ENCODE measurements around the gene VASP. TPM values are rescaled to one million over a fixed set of nuclear protein-coding genes. Genes with fewer than 3 reads are reported as not detected.
A peak's percentile ranks its signal among the peaks of the same experiment; 100 is the strongest.

Gene VASP
- total and polyA plus RNA-seq, 2 of the 4 experiments (the other 2 are of a cell fraction) = 61.1 to 88.8 TPM

DNA sequence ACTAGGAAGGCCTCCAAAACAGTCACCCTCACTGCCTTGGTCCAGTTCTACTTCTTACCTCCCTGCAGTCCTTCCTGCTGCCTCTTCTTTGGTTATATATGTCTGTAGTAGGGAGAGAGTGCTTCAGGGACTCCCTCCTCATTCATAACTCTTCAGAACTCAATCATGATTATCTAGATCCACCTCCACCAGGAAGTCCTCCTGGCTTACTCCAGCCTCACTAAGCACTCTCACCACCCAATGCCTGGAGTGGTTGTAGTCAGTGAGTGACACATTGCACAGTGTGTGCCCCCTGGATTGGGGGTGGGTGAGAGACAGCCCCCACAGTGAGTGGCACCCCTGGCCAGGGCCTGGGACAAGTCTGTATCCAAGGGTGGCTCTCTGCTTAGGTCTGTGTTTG is 49.5 kb upstream of the VASP start:
- Histone ChIP-seq H4K8ac (ENCODE audit: low read depth in 2 of 2, low read length in 2 of 2) (no peak overlapping the region), H2BK120ac (ENCODE audit: low read depth, low read length) (no peak overlapping the region), H2BK15ac (ENCODE audit: low read depth, low read length) (peak overlapping the region; percentile 57; the same call in 1 of the 3 replicates), H3K4me3 (ENCODE audit: insufficient read depth, low read depth, low read length) (no peak overlapping the region), H3K9me1 (ENCODE audit: insufficient read depth, low read length) (peaks cover 6% of the 10 kb centered on the region; the same call in 1 of the 2 replicates), H3K56ac (ENCODE audit: extremely low read depth, insufficient read depth, low read length) (no peak overlapping the region), H3K23ac (ENCODE audit: low read depth, low read length) (no peak overlapping the region), H3K9ac (ENCODE audit: low read depth, low read length) (no peak overlapping the region), H4K5ac (ENCODE audit: low read depth, low read length) (no peak overlapping the region), H3K18ac (ENCODE audit: low read depth, low read length) (no peak overlapping the region), H3K4me2 (ENCODE audit: low read depth, low read length) (no peak overlapping the region), H2BK20ac (ENCODE audit: low read depth, low read length) (no peak overlapping the region), H2AK5ac (ENCODE audit: low read depth, low read length) (peak overlapping the region; percentile 70; the same call in 1 of the 2 replicates), H3K9me3 (ENCODE audit: control insufficient read depth, insufficient read depth, low read length) (no peaks in the 10 kb centered on the region), H2AK9ac (replicated peaks; ENCODE audit: low read depth, low read length, poor library complexity) (no peak overlapping the region), H3K4me1 (ENCODE audit: control insufficient read depth, insufficient read depth, low read length) (peaks cover 8% of the 10 kb centered on the region), H4K20me1 (ENCODE audit: insufficient read depth, low read length) (peaks cover 8% of the 10 kb centered on the region), H3K27ac (ENCODE audit: insufficient read depth, low read length) (no peak overlapping the region), H3K36me3 (ENCODE audit: control insufficient read depth, insufficient read depth, low read length) (no peaks in the 10 kb centered on the region), H4K91ac (ENCODE audit: insufficient read depth, low read depth, low read length) (no peak overlapping the region), H3K14ac (replicated peaks; ENCODE audit: low read depth, low read length) (no peak overlapping the region), H3K4ac (ENCODE audit: low read depth, low read length) (0 out of 2 replicates have a peak overlapping the region, but pooled peaks have one; percentile 10), H2AFZ (replicated peaks; ENCODE audit: low read length, poor library complexity) (no peak overlapping the region), H2BK5ac (ENCODE audit: low read depth, low read length, poor library complexity, severe bottlenecking) (no peak overlapping the region), H3K79me1 (ENCODE audit: low read depth in 1 of 2, low read length in 2 of 2) (peaks cover 0 to 9% of the 10 kb centered on the region in 2 experiments; a peak in 2 of 4 replicates), H3K27me3 (ENCODE audit: control insufficient read depth, insufficient read depth, low read length) (no peaks in the 10 kb centered on the region)
- no TSS peak for BruUV-seq (replicated peaks)
- in situ Hi-C loops (cut with MboI; ENCODE audit: low sequenced_read_pairs) (no loop called here), dilution Hi-C loops (cut with HindIII; ENCODE audit: low sequenced_read_pairs, unreplicated experiment) (no loop called here), intact Hi-C loops (cut with micrococcal nuclease) (no loop called here)
- ChIA-PET POLR2A (ENCODE audit: unreplicated experiment) (no interaction called here), CTCF (no interaction called here)
- ATAC-seq (ENCODE audit: low read depth) = no peak
- TF ChIP-seq MXI1 (IDR thresholded peaks at IDR 0.05; ENCODE audit: borderline replicate concordance, low read depth, low read length) (no peak), SMC3 (IDR thresholded peaks at IDR 0.05; ENCODE audit: low read depth, low read length) (no peak), NFE2L2 (IDR thresholded peaks at IDR 0.05; ENCODE audit: low read depth, low read length) (no peak), POLR2A (IDR thresholded peaks at IDR 0.05; ENCODE audit: low read depth, low read length) (peak; percentile 24; the same call in 1 of the 2 replicates), RCOR1 (IDR thresholded peaks at IDR 0.05; ENCODE audit: insufficient replicate concordance, low read length) (no peak), BHLHE40 (IDR thresholded peaks at IDR 0.05; ENCODE audit: low read depth, low read length) (no peak)
- TF ChIP-seq, protein P1, sequence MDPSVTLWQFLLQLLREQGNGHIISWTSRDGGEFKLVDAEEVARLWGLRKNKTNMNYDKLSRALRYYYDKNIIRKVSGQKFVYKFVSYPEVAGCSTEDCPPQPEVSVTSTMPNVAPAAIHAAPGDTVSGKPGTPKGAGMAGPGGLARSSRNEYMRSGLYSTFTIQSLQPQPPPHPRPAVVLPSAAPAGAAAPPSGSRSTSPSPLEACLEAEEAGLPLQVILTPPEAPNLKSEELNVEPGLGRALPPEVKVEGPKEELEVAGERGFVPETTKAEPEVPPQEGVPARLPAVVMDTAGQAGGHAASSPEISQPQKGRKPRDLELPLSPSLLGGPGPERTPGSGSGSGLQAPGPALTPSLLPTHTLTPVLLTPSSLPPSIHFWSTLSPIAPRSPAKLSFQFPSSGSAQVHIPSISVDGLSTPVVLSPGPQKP (IDR thresholded peaks at IDR 0.05; ENCODE audit: borderline replicate concordance, low read depth, low read length) = no peak
- no peak for DNase-seq

Data from IMR-90 (cell line).